ENCODE measurements around the gene PTPRK.

PTPRK gene

GRCh38 chr6:128520436-128521281 is at the start of gene PTPRK:
PTPRK (minus strand) TSS chr6:128520599; CDS start chr6:128520358, 241 bp downstream.
- DNase-seq: peak; percentile 78

- DNase-seq: no peak
Measured at GRCh38 chr6:128567029-128567428, 46.6 kb upstream of the PTPRK start.

- no peak for DNase-seq
Measured at GRCh38 chr6:128560966-128561365, 40.6 kb upstream of the PTPRK start.

- DNase-seq: no peak
Measured at GRCh38 chr6:128558924-128559323, 38.5 kb upstream of the PTPRK start.

- DNase-seq: no peak
Measured at GRCh38 chr6:128558021-128558420, 37.6 kb upstream of the PTPRK start.

- no peak for DNase-seq
Measured at GRCh38 chr6:128557081-128557480, 36.7 kb upstream of the PTPRK start.

GRCh38 chr6:128554302-128554701 is 33.9 kb upstream of the PTPRK start:
- no peak for DNase-seq

- DNase-seq: no peak
Measured at GRCh38 chr6:128541261-128541660, 20.9 kb upstream of the PTPRK start.

- DNase-seq: no peak
Measured at GRCh38 chr6:128538763-128539162, 18.4 kb upstream of the PTPRK start.

GRCh38 chr6:128532827-128533226 is 12.4 kb upstream of the PTPRK start:
- DNase-seq: no peak

GRCh38 chr6:128532136-128532535 is 11.7 kb upstream of the PTPRK start:
- no peak for DNase-seq

- DNase-seq: no peak
Measured at GRCh38 chr6:128531696-128532095, 11.3 kb upstream of the PTPRK start.

GRCh38 chr6:128528241-128528640 is 7.8 kb upstream of the PTPRK start:
- DNase-seq: no peak

GRCh38 chr6:128527375-128527774 is 7.0 kb upstream of the PTPRK start:
- DNase-seq: no peak

GRCh38 chr6:128526152-128526914 is 5.9 kb upstream of the PTPRK start:
- no peak for DNase-seq

GRCh38 chr6:128525406-128525805 is 5.0 kb upstream of the PTPRK start:
- no peak for DNase-seq

- DNase-seq: no peak
Measured at GRCh38 chr6:128521282-128521632, 858 bp upstream of the PTPRK start.

- peak; percentile 2 for DNase-seq
Measured at GRCh38 chr6:128519931-128520435, 416 bp downstream of the PTPRK start.

- no peak for DNase-seq
Measured at GRCh38 chr6:128519132-128519930, 1.1 kb downstream of the PTPRK start.

- no peak for DNase-seq
Measured at GRCh38 chr6:128518434-128519131, 1.8 kb downstream of the PTPRK start.

GRCh38 chr6:128517124-128517523 is 3.3 kb downstream of the PTPRK start:
- DNase-seq: no peak

GRCh38 chr6:128516514-128516898 is 3.9 kb downstream of the PTPRK start:
- DNase-seq: no peak
